Esophagus squamous epithelium (tissue), 4 donors: ENCODE data around the gene FGF18.

Experiments used
- POLR2A ChIP-seq, 4 donors: fragments of 450-650 bp; IDR thresholded peaks; one replicate each; pipeline ENCODE4 v1.6.1; 2017; ENCODE audit warnings: antibody characterized with exemption in 4 of 4, mild to moderate bottlenecking in 4 of 4, moderate library complexity in 3 of 4
- TF ChIP-seq, protein P1 (sequence below), 6 experiments: fragments of 450-650 bp in 4 of 6; fragments of 200-600 bp in 2 of 6; sonication (generic) in 2 of 6; IDR thresholded peaks; one replicate each; pipeline ENCODE4 v1.5.1; 2016 to 2019; ENCODE audit warnings: antibody characterized with exemption in 6 of 6, mild to moderate bottlenecking in 4 of 6, moderate library complexity in 4 of 6

GRCh38 chr5:171484460-171484899, 65.0 kb downstream of the FGF18 start:
- no peak for TF ChIP-seq POLR2A (IDR thresholded peaks at IDR 0.05)
- TF ChIP-seq, protein P1, sequence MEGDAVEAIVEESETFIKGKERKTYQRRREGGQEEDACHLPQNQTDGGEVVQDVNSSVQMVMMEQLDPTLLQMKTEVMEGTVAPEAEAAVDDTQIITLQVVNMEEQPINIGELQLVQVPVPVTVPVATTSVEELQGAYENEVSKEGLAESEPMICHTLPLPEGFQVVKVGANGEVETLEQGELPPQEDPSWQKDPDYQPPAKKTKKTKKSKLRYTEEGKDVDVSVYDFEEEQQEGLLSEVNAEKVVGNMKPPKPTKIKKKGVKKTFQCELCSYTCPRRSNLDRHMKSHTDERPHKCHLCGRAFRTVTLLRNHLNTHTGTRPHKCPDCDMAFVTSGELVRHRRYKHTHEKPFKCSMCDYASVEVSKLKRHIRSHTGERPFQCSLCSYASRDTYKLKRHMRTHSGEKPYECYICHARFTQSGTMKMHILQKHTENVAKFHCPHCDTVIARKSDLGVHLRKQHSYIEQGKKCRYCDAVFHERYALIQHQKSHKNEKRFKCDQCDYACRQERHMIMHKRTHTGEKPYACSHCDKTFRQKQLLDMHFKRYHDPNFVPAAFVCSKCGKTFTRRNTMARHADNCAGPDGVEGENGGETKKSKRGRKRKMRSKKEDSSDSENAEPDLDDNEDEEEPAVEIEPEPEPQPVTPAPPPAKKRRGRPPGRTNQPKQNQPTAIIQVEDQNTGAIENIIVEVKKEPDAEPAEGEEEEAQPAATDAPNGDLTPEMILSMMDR (IDR thresholded peaks at IDR 0.05): peak; percentile 45 to 70 (median 48)
